Cardiac fibroblast (primary cell): ENCODE results near the gene GDF3.

Experiments used
- DNase-seq, 2 donors: peaks; one replicate each; pipeline versions ENCODE4 v3.0.0 to v3.0.0-alpha.2; 2010; ENCODE audit warnings: low read depth in 2 of 2
- H3K4me3 ChIP-seq, 2 donors: replicated peaks in 1 of 2; 1 replicate in 1 of 2; 2 replicates in 1 of 2; pipeline ENCODE4 v1.5.1; 2011; ENCODE audit warnings: low read depth in 2 of 2, low read length in 2 of 2, mild to moderate bottlenecking in 2 of 2, moderate library complexity in 1 of 2
- CTCF ChIP-seq: IDR thresholded peaks from one replicate; pipeline ENCODE4 v1.5.1; 2011; ENCODE audit warnings: low read depth, mild to moderate bottlenecking, low read length, inconsistent platforms

The GDF3 gene

GRCh38 chr12:7716381-7716780, 20.8 kb upstream of the GDF3 start:
- no peak overlapping the region for H3K4me3 ChIP-seq
- TF ChIP-seq CTCF, result no peak
- peak in 1 of 2 donors; percentile 8 for DNase-seq

- no peak overlapping the region for H3K4me3 ChIP-seq
- no peak for TF ChIP-seq CTCF
- no peak for DNase-seq
Measured at GRCh38 chr12:7712841-7713442, 17.4 kb upstream of the GDF3 start.

- no peak for TF ChIP-seq CTCF
- no peak for DNase-seq
- H3K4me3 ChIP-seq, result no peak within 1 kb of the TSS
Measured at GRCh38 chr12:7711133-7711532, 15.6 kb upstream of the GDF3 start, which contains the start of gene DPPA3. DPPA3 (plus strand) TSS chr12:7711433; CDS start chr12:7711571, 138 bp downstream.

- no peak for TF ChIP-seq CTCF
- DNase-seq, result no peak
- H3K4me3 ChIP-seq, result no peak overlapping the region
Measured at GRCh38 chr12:7709969-7710675, 14.5 kb upstream of the GDF3 start.

- TF ChIP-seq CTCF, result no peak
- H3K4me3 ChIP-seq, result no peak overlapping the region
- DNase-seq, result no peak
Measured at GRCh38 chr12:7705846-7706245, 10.3 kb upstream of the GDF3 start.

GRCh38 chr12:7695237-7695560, 376 bp downstream of the GDF3 start:
- no peak for TF ChIP-seq CTCF
- no peak overlapping the region for H3K4me3 ChIP-seq
- DNase-seq, result no peak
